H1 (cell line): Measurements from ENCODE around the gene INPP4A. TPM values are rescaled to one million over a fixed set of nuclear protein-coding genes. Genes with fewer than 3 reads are reported as not detected.

Experiments used
- CTCF ChIA-PET: fragments of 300-600 bp; sonication (Branson Sonifier 250); formaldehyde crosslinking; loops from one replicate; lab custom pipeline; 2021; ENCODE audit not compliant: partially characterized antibody; lab: Charles Lee
- POLR2A ChIA-PET: fragments of 300-600 bp; sonication (Branson Sonifier 250); formaldehyde crosslinking; loops from one replicate; lab custom pipeline; 2021; ENCODE audit warnings: inconsistent platforms; ENCODE audit not compliant: partially characterized antibody; lab: Charles Lee
- DNase-seq, 2 experiments: peaks; one replicate each; pipeline versions ENCODE4 v3.0.0 to v3.0.0-alpha.2; 2010 to 2022; ENCODE audit warnings: low spot score in 2 of 2, low read depth in 1 of 2, mixed read lengths in 1 of 2
- FAIRE-seq: peaks from 2 replicates; lab custom pipeline; 2011; peaks lifted over from hg19 to GRCh38; lab: Jason Lieb, UNC
- H2AFZ ChIP-seq: 2 replicates; pipeline ENCODE4 v1.8.1; 2012; ENCODE audit warnings: low read length, inconsistent platforms
- H2AK5ac ChIP-seq: 2 replicates; pipeline ENCODE4 v1.6.1; 2013; ENCODE audit warnings: low read depth, low read length
- H2BK120ac ChIP-seq: replicated peaks from 2 replicates; pipeline ENCODE3; 2013; ENCODE audit warnings: low read depth, low read length, inconsistent platforms
- H2BK12ac ChIP-seq: 2 replicates; pipeline ENCODE4 v1.6.1; 2013; ENCODE audit warnings: low read depth, low read length
- H2BK15ac ChIP-seq: 2 replicates; pipeline ENCODE4 v1.6.1; 2013; ENCODE audit warnings: low read length
- H2BK20ac ChIP-seq: 2 replicates; pipeline ENCODE4 v1.6.1; 2013; ENCODE audit warnings: low read length
- H2BK5ac ChIP-seq: 2 replicates; pipeline ENCODE4 v1.6.1; 2013; ENCODE audit warnings: low read depth, low read length
- H3K14ac ChIP-seq: 2 replicates; pipeline ENCODE4 v1.6.1; 2013; ENCODE audit warnings: inconsistent platforms; ENCODE audit not compliant: insufficient read length
- H3K18ac ChIP-seq: 2 replicates; pipeline ENCODE4 v1.6.1; 2013; ENCODE audit warnings: low read length; ENCODE audit errors: extremely low read depth
- H3K23ac ChIP-seq: 2 replicates; pipeline ENCODE4 v1.6.1; 2013; ENCODE audit warnings: inconsistent platforms; ENCODE audit not compliant: insufficient read length
- H3K23me2 ChIP-seq: 2 replicates; pipeline ENCODE4 v1.6.1; 2013; ENCODE audit warnings: low read depth, low read length
- H3K27ac ChIP-seq: 2 replicates; pipeline ENCODE4 v1.6.1; 2011; ENCODE audit warnings: low read depth, low read length, inconsistent platforms
- H3K27me3 ChIP-seq, 4 experiments: replicated peaks in 1 of 4; 1 replicate in 1 of 4; 2 replicates in 3 of 4; pipeline versions ENCODE4 v1.6.1 to v1.8.1; 2011 to 2013; ENCODE audit warnings: low read length in 3 of 4, mild to moderate bottlenecking in 3 of 4, inconsistent platforms in 2 of 4, mixed read lengths in 2 of 4, moderate library complexity in 1 of 4; ENCODE audit not compliant: control insufficient read depth in 3 of 4, insufficient read depth in 3 of 4; ENCODE audit errors: extremely low read depth in 1 of 4
- H3K36me3 ChIP-seq, 4 experiments: 2 replicates each; pipeline versions ENCODE4 v1.6.1 to v1.8.1; 2011 to 2013; ENCODE audit warnings: mild to moderate bottlenecking in 4 of 4, low read length in 3 of 4, moderate library complexity in 2 of 4, control low read depth in 1 of 4, inconsistent platforms in 1 of 4; ENCODE audit not compliant: insufficient read depth in 4 of 4, control insufficient read depth in 2 of 4
- H3K4ac ChIP-seq: replicated peaks from 2 replicates; pipeline ENCODE3; 2013; ENCODE audit warnings: low read length, low read depth, mixed read lengths, inconsistent platforms; ENCODE audit not compliant: insufficient read length
- H3K4me1 ChIP-seq, 4 experiments: replicated peaks in 1 of 4; 1 replicate in 1 of 4; 2 replicates in 3 of 4; pipeline versions ENCODE4 v1.6.1 to v1.8.1; 2011 to 2013; ENCODE audit warnings: low read length in 3 of 4, inconsistent platforms in 2 of 4, mixed read lengths in 1 of 4; ENCODE audit not compliant: insufficient read depth in 4 of 4, control insufficient read depth in 3 of 4
- H3K4me2 ChIP-seq, 2 experiments: 2 replicates each; pipeline versions ENCODE4 v1.6.1 to v1.8.1; 2011 to 2013; ENCODE audit warnings: low read depth in 2 of 2, low read length in 2 of 2, control low read depth in 1 of 2, inconsistent platforms in 1 of 2, mild to moderate bottlenecking in 1 of 2; ENCODE audit not compliant: insufficient read depth in 1 of 2
- H3K4me3 ChIP-seq, 4 experiments: fragments of 200-600, 300-600 bp in 1 of 4; sonication (generic), shearing (Covaris generic), sonication (Bioruptor Twin) in 1 of 4; 2 replicates each; pipeline versions ENCODE4 v1.5.1 to v1.8.1; 2011 to 2016; ENCODE audit warnings: low read length in 4 of 4, low read depth in 3 of 4, control low read depth in 2 of 4, inconsistent platforms in 2 of 4, mild to moderate bottlenecking in 2 of 4, mixed read lengths in 1 of 4, moderate library complexity in 1 of 4; ENCODE audit not compliant: insufficient read depth in 2 of 4; ENCODE audit errors: extremely low read depth in 1 of 4
- H3K56ac ChIP-seq: replicated peaks from 2 replicates; pipeline ENCODE3; 2013; ENCODE audit warnings: low read depth, mild to moderate bottlenecking, mixed read lengths, low read length, inconsistent platforms; ENCODE audit not compliant: insufficient read length
- H3K79me1 ChIP-seq: 2 replicates; pipeline ENCODE4 v1.6.1; 2013; ENCODE audit warnings: low read depth, low read length, control low read depth
- H3K79me2 ChIP-seq, 2 experiments: 2 replicates each; pipeline versions ENCODE4 v1.6.1 to v1.8.1; 2012 to 2013; ENCODE audit warnings: low read length in 2 of 2, mild to moderate bottlenecking in 2 of 2, inconsistent platforms in 1 of 2; ENCODE audit not compliant: insufficient read depth in 2 of 2, control insufficient read depth in 1 of 2
- H3K9ac ChIP-seq, 4 experiments: replicated peaks in 1 of 4; 1 replicate in 1 of 4; 2 replicates in 3 of 4; pipeline versions ENCODE4 v1.6.1 to v1.8.1; 2011 to 2013; ENCODE audit warnings: low read depth in 3 of 4, low read length in 3 of 4, control low read depth in 2 of 4, mild to moderate bottlenecking in 2 of 4, moderate library complexity in 2 of 4, inconsistent platforms in 1 of 4; ENCODE audit errors: extremely low read depth in 1 of 4
- H3K9me3 ChIP-seq, 2 experiments: 2 replicates each; pipeline versions ENCODE4 v1.6.1 to v1.8.1; 2012 to 2013; ENCODE audit warnings: mild to moderate bottlenecking in 2 of 2, moderate library complexity in 2 of 2, control low read depth in 1 of 2, inconsistent platforms in 1 of 2, low read depth in 1 of 2, low read length in 1 of 2, mixed read lengths in 1 of 2; ENCODE audit not compliant: insufficient read depth in 2 of 2
- H4K20me1 ChIP-seq, 2 experiments: replicated peaks in 1 of 2; 2 replicates each; pipeline versions ENCODE3 to v1.8.1; 2011 to 2013; ENCODE audit warnings: inconsistent platforms in 2 of 2, low read length in 2 of 2, mild to moderate bottlenecking in 1 of 2; ENCODE audit not compliant: insufficient read depth in 2 of 2, control insufficient read depth in 1 of 2
- H4K5ac ChIP-seq: 2 replicates; pipeline ENCODE4 v1.6.1; 2013; ENCODE audit warnings: low read length, low read depth, mixed read lengths, inconsistent platforms; ENCODE audit not compliant: insufficient read length
- H4K8ac ChIP-seq: 2 replicates; pipeline ENCODE4 v1.8.0; 2013; ENCODE audit warnings: mild to moderate bottlenecking, moderate library complexity, low read length, inconsistent platforms; ENCODE audit not compliant: insufficient read depth; ENCODE audit errors: extremely low read depth
- H4K91ac ChIP-seq: replicated peaks from 2 replicates; pipeline ENCODE3; 2013; ENCODE audit warnings: low read length, mixed read lengths, inconsistent platforms; ENCODE audit not compliant: insufficient read length
- BCL11A ChIP-seq, 2 experiments: IDR thresholded peaks; one replicate each; pipeline ENCODE4 v1.6.1; 2011; ENCODE audit warnings: low read depth in 2 of 2, low read length in 2 of 2, mild to moderate bottlenecking in 2 of 2
- CHD1 ChIP-seq: IDR thresholded peaks from 2 replicates; pipeline ENCODE4 v1.6.1; 2012; ENCODE audit warnings: low read depth, low read length, improper control_type of control experiment
- EGR1 ChIP-seq: IDR thresholded peaks from 2 replicates; pipeline ENCODE4 v1.6.1; 2011; ENCODE audit warnings: low read depth, low read length, borderline replicate concordance
- HDAC6 ChIP-seq: IDR thresholded peaks from one replicate; pipeline ENCODE4 v1.7.1; 2012; ENCODE audit warnings: low read depth, mild to moderate bottlenecking, inconsistent platforms, low read length, moderate library complexity
- KDM4A ChIP-seq: IDR thresholded peaks from one replicate; pipeline ENCODE4 v1.7.1; 2012; ENCODE audit warnings: low read depth, mild to moderate bottlenecking, moderate library complexity, low read length, inconsistent platforms; ENCODE audit not compliant: severe bottlenecking
- POU5F1 ChIP-seq: IDR thresholded peaks from 2 replicates; pipeline ENCODE4 v1.6.1; 2011; ENCODE audit warnings: low read depth, mild to moderate bottlenecking, low read length, moderate library complexity
- RBBP5 ChIP-seq: IDR thresholded peaks from 2 replicates; pipeline ENCODE4 v1.7.1; 2012; ENCODE audit warnings: low read depth, mild to moderate bottlenecking, inconsistent platforms, low read length, moderate library complexity, borderline replicate concordance
- SAP30 ChIP-seq: fragments of 300-600 bp; sonication (generic); IDR thresholded peaks from 2 replicates; pipeline ENCODE4 v1.7.1; 2012; ENCODE audit warnings: low read length, moderate library complexity, mild to moderate bottlenecking, inconsistent platforms; ENCODE audit not compliant: insufficient read depth, insufficient replicate concordance
- SIN3A ChIP-seq, 2 experiments: IDR thresholded peaks in 1 of 2; conservative IDR thresholded peaks in 1 of 2; 2 replicates each; pipeline ENCODE4 v1.6.1; 2011 to 2012; ENCODE audit warnings: low read length in 2 of 2, improper control_type of control experiment in 1 of 2, low read depth in 1 of 2, mild to moderate bottlenecking in 1 of 2
- SP1 ChIP-seq: IDR thresholded peaks from 2 replicates; pipeline ENCODE4 v1.6.1; 2011; ENCODE audit warnings: low read depth, low read length
- SP2 ChIP-seq: IDR thresholded peaks from 2 replicates; pipeline ENCODE4 v1.6.1; 2012; ENCODE audit warnings: mild to moderate bottlenecking, low read length, inconsistent platforms
- WGBS, 2 experiments: shearing (Covaris generic) in 1 of 2; methylation state at CpG; one replicate each; pipeline versions ENCODE4 v1.1.6 to v1.1.7; 2013 to 2015; ENCODE audit warnings: low lambda C conversion rate in 2 of 2, mixed read lengths in 2 of 2, inconsistent platforms in 1 of 2, low coverage in 1 of 2, missing lambda C conversion rate in 1 of 2; ENCODE audit not compliant: insufficient replicate concordance in 2 of 2, insufficient coverage in 1 of 2, insufficient read length in 1 of 2; ENCODE audit errors: extremely low coverage in 1 of 2, missing lambda C conversion rate in 1 of 2; 5-methylcytosine and 5-hydroxymethylcytosine counted together
- polyA plus RNA-seq, 7 experiments: library from polyadenylated mRNA; depleted of rRNA in 3 of 7; stranded (reverse) in 5 of 7; unstranded in 2 of 7; fragments of >200 nt in 5 of 7; fragments of 200-250 nt in 2 of 7; gene quantifications; 1 replicate in 5 of 7; 2 replicates in 1 of 7; 4 replicates in 1 of 7; pipeline versions ENCODE4 v1.2.1 to v1.2.3, GENCODE V29; 2011 to 2013; ENCODE audit warnings: missing spikeins in 2 of 7, mixed read lengths in 2 of 7
- total RNA-seq: library from RNA; stranded (reverse); fragmentation: NEBNext Ultra II Directional; extraction: Animal tissue kit (Norgen Biotek cat#: 25700); gene quantifications from 2 replicates; pipeline ENCODE4 v1.2.1, GENCODE V29; 2021

INPP4A gene
- total and polyA plus RNA-seq, 2 of the 8 experiments (the other 6 are each of a cell fraction or from before 2014, with no cell fraction given): 25.6 to 34.3 TPM

DNA sequence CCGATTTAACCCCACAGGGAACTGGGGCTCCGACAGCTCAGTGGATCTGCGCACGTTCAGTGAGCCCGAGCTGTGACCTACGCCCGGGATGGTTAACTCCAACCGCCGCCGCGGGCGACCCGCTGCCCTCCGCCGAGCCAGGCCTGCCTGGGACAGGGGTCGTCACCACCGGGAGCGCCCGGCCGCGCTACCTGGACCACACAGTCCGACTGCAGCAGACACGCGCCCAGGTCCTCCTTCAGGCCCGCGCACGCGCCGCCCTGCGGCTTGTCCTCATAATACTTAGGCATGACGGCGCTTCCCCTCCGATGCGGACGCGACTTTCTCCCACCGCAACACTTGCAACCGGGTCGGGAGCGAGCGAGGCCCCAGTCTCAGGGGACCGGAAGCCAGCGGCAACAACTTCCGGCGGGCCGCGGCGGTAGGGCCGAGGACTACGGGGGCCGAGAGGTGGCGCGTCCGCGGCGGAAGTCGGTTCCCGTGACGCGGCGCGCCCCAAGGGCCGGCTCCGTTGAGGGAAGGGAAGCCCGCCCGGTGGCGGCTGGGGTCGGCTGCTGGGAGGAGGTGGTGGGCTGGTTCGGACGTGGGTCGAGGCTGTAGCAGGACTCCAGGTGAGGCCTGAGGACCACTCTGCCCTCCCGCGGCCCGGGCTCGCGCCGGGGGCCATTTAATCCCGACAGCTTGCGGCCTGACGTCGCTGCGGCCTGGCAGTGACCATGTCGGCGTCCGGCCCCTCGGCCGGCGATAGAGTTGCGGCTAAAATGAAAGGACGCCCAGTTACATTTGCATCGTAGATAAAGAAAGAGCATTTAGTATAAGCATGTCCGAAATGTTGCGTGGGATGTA is 163.7 kb downstream of the INPP4A start, which contains the start of the genes COA5 and UNC50:
TSS of gene COA5 (minus strand) at position 397 of the 846 bp plus-strand sequence. CDS start at position 290, 107 bp downstream.
TSS of gene UNC50 (plus strand) at position 474 of the 846 bp plus-strand sequence. CDS start 1,171 bp downstream, outside the sequence.
- WGBS, 2 experiments: 0% methylated on average over 73 of the region's 93 CpGs; no CpG with 5 or more reads in 1 of the 2 experiments
- Histone ChIP-seq H2AFZ (peak within 1 kb of the TSS; percentile 86), H3K56ac (peak within 1 kb of the TSS; percentile 83), H3K23ac (no peak within 1 kb of the TSS), H3K36me3 (peaks cover 2 to 40% (median 7%) of the 10 kb centered on the region in 4 experiments; a peak in 7 of 8 replicates), H4K20me1 (peaks cover 0 to 7% of the 10 kb centered on the region in 2 experiments), H4K91ac (no peak within 1 kb of the TSS), H3K4me1 (peaks cover 0 to 10% (median 4%) of the 10 kb centered on the region in 4 experiments; a peak in 2 of 7 replicates), H3K18ac (no peak within 1 kb of the TSS), H3K4me2 (peak within 1 kb of the TSS; percentile 87 to 98), H2BK15ac (no peak within 1 kb of the TSS), H3K9ac (peak within 1 kb of the TSS; percentile 88 to 92 (median 90)), H4K5ac (peak within 1 kb of the TSS; percentile 77), H2BK12ac (no peak within 1 kb of the TSS), H2BK20ac (no peak within 1 kb of the TSS), H3K4me3 (peak within 1 kb of the TSS; percentile 69 to 87 (median 80)), H3K79me1 (peaks cover 7% of the 10 kb centered on the region; the same call in 1 of the 2 replicates), H3K27ac (peak within 1 kb of the TSS; percentile 90), H3K14ac (no peak within 1 kb of the TSS), H3K4ac (peak within 1 kb of the TSS; percentile 13), H3K23me2 (peaks cover 8% of the 10 kb centered on the region), H3K9me3 (no peaks in the 10 kb centered on the region), H2BK5ac (peak within 1 kb of the TSS; percentile 84; the same call in 1 of the 2 replicates), H3K27me3 (no peaks in the 10 kb centered on the region), H2BK120ac (no peak within 1 kb of the TSS), H2AK5ac (no peak within 1 kb of the TSS), H4K8ac (peak within 1 kb of the TSS; percentile 94), H3K79me2 (peaks cover 17 to 47% of the 10 kb centered on the region in 2 experiments)
- DNase-seq: peak; percentile 56 to 90
- FAIRE-seq: no peak
- CTCF ChIA-PET: interaction anchor here (1.0 to 1.1 kb wide), 2 partner anchors 9 to 228 kb away, joined by 3 read pairs; no protein-coding TSS in a partner anchor
- POLR2A ChIA-PET: interaction anchor here (1.1 to 1.4 kb wide), 2 partner anchors 9 kb away, joined by 6 to 7 read pairs; no protein-coding TSS in a partner anchor
- TF ChIP-seq SP1: no peak
- no peak for TF ChIP-seq SP2
- peak; percentile 97 for TF ChIP-seq RBBP5
- TF ChIP-seq BCL11A (IDR thresholded peaks at IDR 0.05; ENCODE audit: low read depth in 2 of 2, low read length in 2 of 2): no peak
- no peak; the same call in 1 of the 2 replicates for TF ChIP-seq CHD1
- no peak for TF ChIP-seq POU5F1
- TF ChIP-seq EGR1: no peak
- peak; percentile 81 for TF ChIP-seq KDM4A
- no peak for TF ChIP-seq SAP30
- TF ChIP-seq HDAC6: no peak
- TF ChIP-seq SIN3A (conservative IDR thresholded peaks at IDR 0.05 in 1 of 2, IDR thresholded peaks at IDR 0.05 in 1 of 2; ENCODE audit: low read depth in 1 of 2, low read length in 2 of 2): no peak; a peak in 1 of 4 replicates
